HCT116 (cell line): Measurements from ENCODE around the gene SLC6A17. TPM values are rescaled to one million over a fixed set of nuclear protein-coding genes. Genes with fewer than 3 reads are reported as not detected.

Experiments
- ATAC-seq: fragments of 200-7000 bp; cut with Tn5 transposase; 2 replicates; pipeline ENCODE4 v1.9.1; 2020; ENCODE audit warnings: mild to moderate bottlenecking, moderate library complexity
- BruUV-seq: library from RNA; stranded (reverse); fragments of 400-500 nt; replicated peaks from 2 replicates; lab custom pipeline; 2021; lab: Mats Ljungman, UMichigan
- CTCF ChIA-PET: fragments of 300-600 bp; sonication (Branson Sonifier 250); formaldehyde crosslinking; loops from one replicate; lab custom pipeline; 2021; ENCODE audit warnings: antibody characterized with exemption; lab: Charles Lee
- POLR2A ChIA-PET: fragments of 300-600, 350-600 bp; sonication (Branson Sonifier 250); formaldehyde crosslinking; loops from one replicate; lab custom pipeline; 2021; ENCODE audit warnings: antibody characterized with exemption; lab: Charles Lee
- RAD21 ChIA-PET, 2 experiments: fragments of 300-600 bp; sonication (Branson Sonifier 250); formaldehyde crosslinking; loops; one replicate each; lab custom pipeline; 2023; ENCODE audit warnings: low total read pairs in 2 of 2; ENCODE audit not compliant: uncharacterized antibody in 2 of 2, unreplicated experiment in 2 of 2, low non-redundant PET in 1 of 2; lab: Charles Lee
- DNase-seq: peaks from one replicate; pipeline ENCODE4 v3.0.0-alpha.2; 2010; ENCODE audit warnings: low read depth, low spot score
- H2AFZ ChIP-seq: fragments of 200-600 bp; shearing (Covaris generic), sonication (generic); 2 replicates; pipeline ENCODE4 v1.6.1; 2017; ENCODE audit warnings: low read depth, mixed run types, mixed read lengths, antibody characterized with exemption, low read length; ENCODE audit not compliant: poor library complexity, severe bottlenecking
- H3K27ac ChIP-seq: 2 replicates; pipeline ENCODE4 v1.5.1; 2012; ENCODE audit warnings: low read depth, low read length
- H3K27me3 ChIP-seq: fragments of 200-600 bp; sonication (generic); 2 replicates; pipeline ENCODE4 v1.6.1; 2016; ENCODE audit warnings: mixed run types, low read length, mixed read lengths; ENCODE audit not compliant: insufficient read depth
- H3K36me3 ChIP-seq, 2 experiments: fragments of 200-500 bp in 1 of 2; fragments of 200-600 bp in 1 of 2; sonication (Bioruptor generic) in 1 of 2; sonication (generic) in 1 of 2; 2 replicates each; pipeline versions ENCODE4 v1.5.1 to v1.6.1; 2014 to 2016; ENCODE audit warnings: low read length in 2 of 2, inconsistent platforms in 1 of 2, mixed read lengths in 1 of 2, mixed run types in 1 of 2; ENCODE audit not compliant: insufficient read depth in 2 of 2, control insufficient read depth in 1 of 2
- H3K4me1 ChIP-seq, 2 experiments: fragments of 200-600 bp in 1 of 2; sonication (generic) in 1 of 2; 2 replicates each; pipeline versions ENCODE4 v1.5.1 to v1.6.1; 2012 to 2017; ENCODE audit warnings: low read length in 2 of 2, inconsistent platforms in 1 of 2, mild to moderate bottlenecking in 1 of 2, mixed read lengths in 1 of 2, mixed run types in 1 of 2, moderate library complexity in 1 of 2; ENCODE audit not compliant: insufficient read depth in 2 of 2, control insufficient read depth in 1 of 2
- H3K4me2 ChIP-seq: fragments of 200-600 bp; sonication (generic); 2 replicates; pipeline ENCODE4 v1.6.1; 2017; ENCODE audit warnings: mixed run types, low read length, mixed read lengths
- H3K4me3 ChIP-seq, 2 experiments: fragments of 200-600 bp in 1 of 2; sonication (generic) in 1 of 2; replicated peaks in 1 of 2; 2 replicates each; pipeline ENCODE4 v1.5.1; 2011 to 2016; ENCODE audit warnings: low read length in 2 of 2, control low read depth in 1 of 2, low read depth in 1 of 2, mild to moderate bottlenecking in 1 of 2, mixed read lengths in 1 of 2, mixed run types in 1 of 2
- H3K79me2 ChIP-seq: fragments of 200-600 bp; sonication (generic); 2 replicates; pipeline ENCODE4 v1.6.1; 2017; ENCODE audit warnings: mild to moderate bottlenecking, mixed run types, low read length, moderate library complexity, mixed read lengths; ENCODE audit not compliant: insufficient read depth
- H3K9ac ChIP-seq: fragments of 200-600 bp; sonication (generic); 2 replicates; pipeline ENCODE4 v1.6.1; 2016; ENCODE audit warnings: low read length, mixed read lengths
- H3K9me2 ChIP-seq: fragments of 200-600 bp; sonication (generic), shearing (Covaris generic); 2 replicates; pipeline ENCODE4 v1.6.1; 2017; ENCODE audit warnings: mixed run types, mild to moderate bottlenecking, moderate library complexity; ENCODE audit not compliant: insufficient read depth
- H3K9me3 ChIP-seq, 2 experiments: fragments of 200-500 bp in 1 of 2; fragments of 200-600 bp in 1 of 2; sonication (Bioruptor generic) in 1 of 2; sonication (generic) in 1 of 2; 2 replicates each; pipeline ENCODE4 v1.6.1; 2014 to 2017; ENCODE audit warnings: low read length in 2 of 2, mixed read lengths in 2 of 2, inconsistent platforms in 1 of 2, low read depth in 1 of 2, mild to moderate bottlenecking in 1 of 2, mixed run types in 1 of 2, moderate library complexity in 1 of 2; ENCODE audit not compliant: control insufficient read depth in 1 of 2, insufficient read depth in 1 of 2
- H4K20me1 ChIP-seq: fragments of 200-600 bp; sonication (generic), shearing (Covaris generic); 2 replicates; pipeline ENCODE4 v1.6.1; 2017; ENCODE audit warnings: mixed run types, mild to moderate bottlenecking, moderate library complexity; ENCODE audit not compliant: insufficient read depth
- ATF3 ChIP-seq: IDR thresholded peaks from 2 replicates; pipeline ENCODE4 v1.6.1; 2012
- EGR1 ChIP-seq: IDR thresholded peaks from 2 replicates; pipeline ENCODE4 v1.6.1; 2012; ENCODE audit warnings: low read depth
- ELF1 ChIP-seq: IDR thresholded peaks from 2 replicates; pipeline ENCODE4 v1.6.1; 2012; ENCODE audit warnings: low read depth, borderline replicate concordance
- POLR2A ChIP-seq: IDR thresholded peaks from 2 replicates; pipeline ENCODE4 v1.7.0; 2011; ENCODE audit warnings: borderline replicate concordance; ENCODE audit not compliant: insufficient read depth, insufficient read length; ENCODE audit errors: extremely low read depth
- POLR2AphosphoS5 ChIP-seq: IDR thresholded peaks from 2 replicates; pipeline ENCODE4 v1.6.1; 2011; ENCODE audit warnings: mild to moderate bottlenecking, low read depth, low read length, moderate library complexity
- REST ChIP-seq: IDR thresholded peaks from 2 replicates; pipeline ENCODE4 v1.6.1; 2012; ENCODE audit warnings: low read depth
- TCF7L2 ChIP-seq: IDR thresholded peaks from 2 replicates; pipeline ENCODE4 v1.7.0; 2011; ENCODE audit warnings: borderline replicate concordance, inconsistent platforms; ENCODE audit not compliant: insufficient read depth, insufficient read length; ENCODE audit errors: extremely low read depth
- YY1 ChIP-seq: IDR thresholded peaks from 2 replicates; pipeline ENCODE4 v1.6.1; 2011; ENCODE audit warnings: low read length, low read depth, moderate library complexity, mild to moderate bottlenecking; ENCODE audit not compliant: insufficient replicate concordance; ENCODE audit errors: extremely low read depth
- ZFX ChIP-seq: fragments of 450-650 bp; IDR thresholded peaks from 2 replicates; pipeline ENCODE4 v1.6.1; 2017
- ZNF274 ChIP-seq: fragments of 200-500 bp; sonication (Bioruptor generic); IDR thresholded peaks from 2 replicates; pipeline ENCODE4 v1.6.1; 2014; ENCODE audit warnings: mild to moderate bottlenecking, low read depth, low read length, inconsistent platforms
- intact Hi-C: fragments of 100-400 bp; cut with micrococcal nuclease; formaldehyde crosslinking; loops from 2 replicates; pipeline ENCODE4 v1.10.0; 2022
- total RNA-seq: library from RNA; stranded (reverse); gene quantifications from one replicate; pipeline ENCODE4 v1.2.1, GENCODE V29; 2021; ENCODE audit not compliant: unreplicated experiment
- TF ChIP-seq, protein P1 (sequence below): IDR thresholded peaks from 2 replicates; pipeline ENCODE4 v1.6.1; 2011; ENCODE audit warnings: mild to moderate bottlenecking, low read length, moderate library complexity; ENCODE audit not compliant: insufficient replicate concordance; ENCODE audit errors: extremely low read depth
- TF ChIP-seq, protein P2 (sequence below): IDR thresholded peaks from 2 replicates; pipeline ENCODE4 v1.6.1; 2012

The SLC6A17 gene
- total RNA-seq, 1 experiment from 2014 or later = 10.5 TPM

- H2AFZ ChIP-seq = no peak overlapping the region
- H4K20me1 ChIP-seq = no peaks in the 10 kb centered on the region
- no peak overlapping the region for H3K9ac ChIP-seq
- peaks cover 0 to 9% of the 10 kb centered on the region in 2 experiments; a peak in 2 of 4 replicates for H3K4me1 ChIP-seq
- intact Hi-C loops = no loop called here
- TF ChIP-seq POLR2A = no peak
- TF ChIP-seq, protein P1, sequence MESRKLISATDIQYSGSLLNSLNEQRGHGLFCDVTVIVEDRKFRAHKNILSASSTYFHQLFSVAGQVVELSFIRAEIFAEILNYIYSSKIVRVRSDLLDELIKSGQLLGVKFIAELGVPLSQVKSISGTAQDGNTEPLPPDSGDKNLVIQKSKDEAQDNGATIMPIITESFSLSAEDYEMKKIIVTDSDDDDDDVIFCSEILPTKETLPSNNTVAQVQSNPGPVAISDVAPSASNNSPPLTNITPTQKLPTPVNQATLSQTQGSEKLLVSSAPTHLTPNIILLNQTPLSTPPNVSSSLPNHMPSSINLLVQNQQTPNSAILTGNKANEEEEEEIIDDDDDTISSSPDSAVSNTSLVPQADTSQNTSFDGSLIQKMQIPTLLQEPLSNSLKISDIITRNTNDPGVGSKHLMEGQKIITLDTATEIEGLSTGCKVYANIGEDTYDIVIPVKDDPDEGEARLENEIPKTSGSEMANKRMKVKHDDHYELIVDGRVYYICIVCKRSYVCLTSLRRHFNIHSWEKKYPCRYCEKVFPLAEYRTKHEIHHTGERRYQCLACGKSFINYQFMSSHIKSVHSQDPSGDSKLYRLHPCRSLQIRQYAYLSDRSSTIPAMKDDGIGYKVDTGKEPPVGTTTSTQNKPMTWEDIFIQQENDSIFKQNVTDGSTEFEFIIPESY = no peak
- ChIA-PET POLR2A (no interaction called here), CTCF (no interaction called here), RAD21 (no interaction called here)
- H3K4me2 ChIP-seq = no peak overlapping the region
- H3K9me2 ChIP-seq = no peaks in the 10 kb centered on the region
- no TSS peak for BruUV-seq
- H3K4me3 ChIP-seq = no peak overlapping the region
- no peak for ATAC-seq
- H3K9me3 ChIP-seq = no peaks in the 10 kb centered on the region
- H3K36me3 ChIP-seq = no peaks in the 10 kb centered on the region
- no peak overlapping the region for H3K27ac ChIP-seq
- DNase-seq = no peak
- H3K27me3 ChIP-seq = peaks cover 7% of the 10 kb centered on the region; the same call in 1 of the 2 replicates
- no peaks in the 10 kb centered on the region for H3K79me2 ChIP-seq
Measured at GRCh38 chr1:110114173-110114572, 36.1 kb upstream of the SLC6A17 start.

GRCh38 chr1:110114784-110115183 lies 35.5 kb upstream of the SLC6A17 start:
- TF ChIP-seq POLR2AphosphoS5 = no peak
- TF ChIP-seq, protein P2, sequence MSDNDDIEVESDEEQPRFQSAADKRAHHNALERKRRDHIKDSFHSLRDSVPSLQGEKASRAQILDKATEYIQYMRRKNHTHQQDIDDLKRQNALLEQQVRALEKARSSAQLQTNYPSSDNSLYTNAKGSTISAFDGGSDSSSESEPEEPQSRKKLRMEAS = no peak
- TF ChIP-seq REST = no peak
- no peak for TF ChIP-seq EGR1
- TF ChIP-seq YY1 = no peak
- TF ChIP-seq ELF1 = no peak
- no peak for TF ChIP-seq ZNF274
- TF ChIP-seq ZFX = no peak
- no peak for TF ChIP-seq ATF3
- no peak for TF ChIP-seq TCF7L2
- Histone ChIP-seq H3K9ac (no peak overlapping the region), H2AFZ (no peak overlapping the region)

More at GRCh38 chr1:110114784-110115183, 35.5 kb upstream of the SLC6A17 start:
- Histone ChIP-seq H3K9me2 (no peaks in the 10 kb centered on the region), H3K27me3 (peaks cover 7% of the 10 kb centered on the region; the same call in 1 of the 2 replicates), H3K4me3 (no peak overlapping the region), H3K4me1 (peaks cover 0 to 11% of the 10 kb centered on the region in 2 experiments; a peak in 2 of 4 replicates), H3K36me3 (no peaks in the 10 kb centered on the region), H3K27ac (no peak overlapping the region), H3K9me3 (no peaks in the 10 kb centered on the region), H3K4me2 (no peak overlapping the region), H4K20me1 (no peaks in the 10 kb centered on the region), H3K79me2 (no peaks in the 10 kb centered on the region)
- ChIA-PET CTCF (interaction anchor here (1.2 to 2.3 kb wide), 3 partner anchors 24 to 61 kb away, joined by 3 to 6 read pairs (median 3); no protein-coding TSS in a partner anchor), POLR2A (no interaction called here), RAD21 (no interaction called here)
- ATAC-seq = no peak
- intact Hi-C loops = no loop called here
- no TSS peak for BruUV-seq
- DNase-seq = no peak
